ENCODE measurements around the gene C18orf63.

C18orf63 gene

DNA sequence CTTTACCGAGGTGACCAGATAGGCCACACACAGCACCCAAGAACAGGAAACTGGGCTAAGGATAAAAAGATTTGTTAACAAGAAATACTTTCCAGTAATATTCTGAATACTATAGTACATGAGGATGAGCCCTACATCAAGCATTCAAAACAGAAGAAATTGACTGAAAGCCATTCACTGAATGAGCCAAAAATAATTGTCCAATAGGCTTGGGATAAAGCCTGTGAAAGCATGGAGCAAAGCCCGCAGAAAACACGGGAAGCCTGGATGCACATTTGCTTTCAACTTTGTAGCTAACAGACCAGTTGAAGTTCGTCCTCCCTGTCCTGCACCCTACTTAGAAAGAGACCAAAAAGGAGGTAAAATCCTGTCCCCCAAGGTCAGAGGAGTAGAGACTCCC is 85.2 kb downstream of the C18orf63 start:
- no peak overlapping the region for H3K4me2 ChIP-seq
- H3K9ac ChIP-seq = no peak overlapping the region
- no peak overlapping the region for H3K27ac ChIP-seq
- no peak overlapping the region for H3K4me3 ChIP-seq (IDR thresholded peaks at IDR 0.05; ENCODE audit: insufficient read depth, low read depth, low read length)
- no peak overlapping the region for H2AFZ ChIP-seq (ENCODE audit: low read depth)
- no peaks in the 10 kb centered on the region for H3K4me1 ChIP-seq (ENCODE audit: low read depth, poor library complexity, severe bottlenecking)
- no peaks in the 10 kb centered on the region for H3K79me2 ChIP-seq (ENCODE audit: insufficient read depth, low read depth)
- H3K27me3 ChIP-seq (ENCODE audit: insufficient read depth, low read depth) = no peaks in the 10 kb centered on the region
- TF ChIP-seq, protein P1, sequence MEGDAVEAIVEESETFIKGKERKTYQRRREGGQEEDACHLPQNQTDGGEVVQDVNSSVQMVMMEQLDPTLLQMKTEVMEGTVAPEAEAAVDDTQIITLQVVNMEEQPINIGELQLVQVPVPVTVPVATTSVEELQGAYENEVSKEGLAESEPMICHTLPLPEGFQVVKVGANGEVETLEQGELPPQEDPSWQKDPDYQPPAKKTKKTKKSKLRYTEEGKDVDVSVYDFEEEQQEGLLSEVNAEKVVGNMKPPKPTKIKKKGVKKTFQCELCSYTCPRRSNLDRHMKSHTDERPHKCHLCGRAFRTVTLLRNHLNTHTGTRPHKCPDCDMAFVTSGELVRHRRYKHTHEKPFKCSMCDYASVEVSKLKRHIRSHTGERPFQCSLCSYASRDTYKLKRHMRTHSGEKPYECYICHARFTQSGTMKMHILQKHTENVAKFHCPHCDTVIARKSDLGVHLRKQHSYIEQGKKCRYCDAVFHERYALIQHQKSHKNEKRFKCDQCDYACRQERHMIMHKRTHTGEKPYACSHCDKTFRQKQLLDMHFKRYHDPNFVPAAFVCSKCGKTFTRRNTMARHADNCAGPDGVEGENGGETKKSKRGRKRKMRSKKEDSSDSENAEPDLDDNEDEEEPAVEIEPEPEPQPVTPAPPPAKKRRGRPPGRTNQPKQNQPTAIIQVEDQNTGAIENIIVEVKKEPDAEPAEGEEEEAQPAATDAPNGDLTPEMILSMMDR (conservative IDR thresholded peaks at IDR 0.05; ENCODE audit: low read depth, low read length) = no peak
- H4K20me1 ChIP-seq (ENCODE audit: insufficient read depth) = no peaks in the 10 kb centered on the region
- H3K36me3 ChIP-seq (ENCODE audit: insufficient read depth) = no peaks in the 10 kb centered on the region

DNA sequence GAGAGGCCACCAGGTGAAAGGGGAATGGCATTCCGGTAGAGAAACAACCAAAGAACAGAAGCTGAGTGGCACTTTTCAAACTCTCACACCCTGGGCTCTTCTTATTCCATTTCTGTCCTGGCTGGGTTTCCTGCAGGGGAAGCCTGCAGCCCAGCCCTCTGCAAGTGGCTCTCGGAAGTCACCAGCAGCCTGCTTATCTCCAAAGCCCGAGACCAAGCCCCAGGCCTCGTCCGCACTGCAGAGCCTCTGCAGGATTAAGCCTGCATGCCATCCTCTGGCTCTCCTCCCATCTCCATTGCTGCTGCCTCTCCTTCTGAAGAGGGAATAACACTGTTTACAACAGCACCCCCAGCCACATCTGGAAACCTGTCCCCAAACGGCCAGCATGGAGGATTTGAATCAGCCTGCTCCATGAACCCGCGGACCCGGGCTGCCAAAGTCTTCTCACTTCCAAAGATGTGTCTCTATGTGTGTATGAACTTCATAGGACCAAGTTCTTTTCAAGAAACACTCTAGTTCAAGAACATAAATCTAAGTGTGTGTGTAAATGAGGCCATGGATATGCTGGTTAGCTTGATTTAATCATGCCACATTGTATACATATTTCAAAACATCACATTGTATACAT is 87.3 kb downstream of the C18orf63 start:
- Histone ChIP-seq H3K9ac (no peak overlapping the region), H2AFZ (ENCODE audit: low read depth) (no peak overlapping the region)
- TF ChIP-seq, protein P1 (conservative IDR thresholded peaks at IDR 0.05; ENCODE audit: low read depth, low read length) = no peak

DNA sequence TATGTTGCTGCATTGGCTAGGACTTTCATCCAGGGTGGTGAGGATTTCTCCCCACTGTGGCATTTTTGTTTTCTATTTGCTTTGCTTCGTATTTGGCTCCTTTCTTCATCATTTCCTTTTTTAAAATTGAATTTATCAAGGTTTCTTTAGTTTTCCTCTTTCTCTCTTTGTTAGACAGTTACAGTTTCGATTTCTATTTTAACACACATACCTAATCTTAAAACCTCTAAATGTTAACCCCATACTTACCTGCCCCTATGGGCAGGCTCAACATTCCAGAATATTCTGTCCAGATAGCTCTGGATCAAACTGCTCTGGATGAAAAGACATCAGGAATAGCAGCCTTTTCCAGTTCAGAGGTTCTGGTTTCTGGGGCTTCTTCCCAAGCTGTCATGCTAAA is 92.2 kb downstream of the C18orf63 start:
- Histone ChIP-seq H3K79me2 (ENCODE audit: insufficient read depth, low read depth) (no peaks in the 10 kb centered on the region), H4K20me1 (ENCODE audit: insufficient read depth) (no peaks in the 10 kb centered on the region), H3K27me3 (ENCODE audit: insufficient read depth, low read depth) (no peaks in the 10 kb centered on the region), H3K4me3 (IDR thresholded peaks at IDR 0.05; ENCODE audit: insufficient read depth, low read depth, low read length) (no peak overlapping the region), H3K27ac (peak overlapping the region; percentile 78), H3K4me2 (peak overlapping the region; percentile 80), H3K36me3 (ENCODE audit: insufficient read depth) (no peaks in the 10 kb centered on the region), H2AFZ (ENCODE audit: low read depth) (peak overlapping the region; percentile 63), H3K4me1 (ENCODE audit: low read depth, poor library complexity, severe bottlenecking) (peaks cover 27% of the 10 kb centered on the region), H3K9ac (peak overlapping the region; percentile 55)
- TF ChIP-seq, protein P1 (conservative IDR thresholded peaks at IDR 0.05; ENCODE audit: low read depth, low read length) = no peak

More for the DNA sequence above, 87.3 kb downstream of the C18orf63 start:
- Histone ChIP-seq H3K79me2 (ENCODE audit: insufficient read depth, low read depth) (no peaks in the 10 kb centered on the region), H3K27ac (no peak overlapping the region), H3K4me1 (ENCODE audit: low read depth, poor library complexity, severe bottlenecking) (peaks cover 15% of the 10 kb centered on the region), H3K4me3 (IDR thresholded peaks at IDR 0.05; ENCODE audit: insufficient read depth, low read depth, low read length) (no peak overlapping the region), H3K27me3 (ENCODE audit: insufficient read depth, low read depth) (no peaks in the 10 kb centered on the region), H3K36me3 (ENCODE audit: insufficient read depth) (no peaks in the 10 kb centered on the region), H3K4me2 (no peak overlapping the region), H4K20me1 (ENCODE audit: insufficient read depth) (no peaks in the 10 kb centered on the region)

Data from KMS-11 (cell line).